ENCODE measurements around the gene CCDC188.

CCDC188 gene

GRCh38 chr22:20150381-20151275 is at the start of gene CCDC188:
Gene CCDC188, minus strand, starts transcription at chr22:20151055. Its CDS starts 69 bp downstream, at chr22:20150986.
- DNase-seq (ENCODE audit: low read depth in 2 of 2): no peak

- DNase-seq (ENCODE audit: low read depth in 2 of 2): no peak
These were observed 49.1 kb upstream of the CCDC188 start for GRCh38 chr22:20199906-20200305.

GRCh38 chr22:20199413-20199842 is 48.6 kb upstream of the CCDC188 start:
- DNase-seq (ENCODE audit: low read depth in 2 of 2): no peak

GRCh38 chr22:20198557-20199319 is 47.9 kb upstream of the CCDC188 start:
- DNase-seq (ENCODE audit: low read depth in 2 of 2): no peak

- DNase-seq (ENCODE audit: low read depth in 2 of 2): no peak
These were observed 46.7 kb upstream of the CCDC188 start for GRCh38 chr22:20197407-20198030.

- no peak for DNase-seq (ENCODE audit: low read depth in 2 of 2)
These were observed 45.4 kb upstream of the CCDC188 start for GRCh38 chr22:20196094-20196842.

GRCh38 chr22:20194681-20195593 is 44.1 kb upstream of the CCDC188 start:
- DNase-seq (ENCODE audit: low read depth in 2 of 2): no peak

GRCh38 chr22:20193761-20194494 is 43.1 kb upstream of the CCDC188 start:
- DNase-seq (ENCODE audit: low read depth in 2 of 2): no peak

GRCh38 chr22:20192972-20193760 is 42.3 kb upstream of the CCDC188 start:
- DNase-seq (ENCODE audit: low read depth in 2 of 2): no peak

- no peak for DNase-seq (ENCODE audit: low read depth in 2 of 2)
These were observed 41.6 kb upstream of the CCDC188 start for GRCh38 chr22:20192293-20192971.

- no peak for DNase-seq (ENCODE audit: low read depth in 2 of 2)
These were observed 40.9 kb upstream of the CCDC188 start for GRCh38 chr22:20191803-20192202.

GRCh38 chr22:20191000-20191515 is 40.2 kb upstream of the CCDC188 start:
- DNase-seq (ENCODE audit: low read depth in 2 of 2): no peak

GRCh38 chr22:20188567-20188877 is 37.7 kb upstream of the CCDC188 start:
- DNase-seq (ENCODE audit: low read depth in 2 of 2): no peak

- DNase-seq (ENCODE audit: low read depth in 2 of 2): no peak
These were observed 37.1 kb upstream of the CCDC188 start for GRCh38 chr22:20187777-20188566.

GRCh38 chr22:20186871-20187546 is 36.2 kb upstream of the CCDC188 start:
- no peak for DNase-seq (ENCODE audit: low read depth in 2 of 2)

GRCh38 chr22:20186183-20186870 is 35.5 kb upstream of the CCDC188 start:
- DNase-seq (ENCODE audit: low read depth in 2 of 2): no peak

Data from stimulated activated CD4-positive, alpha-beta T cell treated with anti-CD3 and anti-CD28 coated beads, Interleukin-4, amount 100 ng/mL, for 48 hours (primary cell).